ENCODE results near the gene DEDD2. TPM values are rescaled to one million over a fixed set of nuclear protein-coding genes. Genes with fewer than 3 reads are reported as not detected.
A peak's percentile ranks its signal among the peaks of the same experiment; 100 is the strongest.

Gene DEDD2
- total RNA-seq, 4 donors from 2014 or later, result 23.2 to 30.2 (median 27.8) TPM

GRCh38 chr19:42246922-42247639 is 29.6 kb upstream of the DEDD2 start:
- TF ChIP-seq POLR2A (IDR thresholded peaks at IDR 0.05), result no peak
- TF ChIP-seq CTCF (IDR thresholded peaks at IDR 0.05), result no peak
- WGBS, 2 donors, result 55 to 68% methylated on average over 6 to 7 of the region's 7 CpGs
- intact Hi-C loops (cut with DNase I), result loop anchor here (10.0 kb wide), 1 partner anchor 48 kb away; no protein-coding TSS in a partner anchor

GRCh38 chr19:42246143-42246921 is 28.9 kb upstream of the DEDD2 start:
- intact Hi-C loops (cut with DNase I), result loop anchor here (10.0 kb wide), 1 partner anchor 48 kb away; no protein-coding TSS in a partner anchor
- Histone ChIP-seq H3K4me3 (no peak overlapping the region), H3K36me3 (peaks cover 4 to 22% (median 6%) of the 10 kb centered on the region in 3 donors), H3K27me3 (no peaks in the 10 kb centered on the region), H3K9me3 (no peaks in the 10 kb centered on the region), H3K4me1 (peaks cover 25 to 87% (median 30%) of the 10 kb centered on the region in 3 donors), H3K27ac (peak overlapping the region in 3 of 4 donors; percentile 46 to 98 (median 62))
- no peak for DNase-seq
- WGBS, 2 donors, result 0 to 25% methylated on average over 5 to 9 of the region's 10 CpGs
- TF ChIP-seq CTCF (IDR thresholded peaks at IDR 0.05), result peak; percentile 24 to 67 (median 53)
- TF ChIP-seq POLR2A (IDR thresholded peaks at IDR 0.05), result no peak

More at GRCh38 chr19:42246922-42247639, 29.6 kb upstream of the DEDD2 start:
- Histone ChIP-seq H3K36me3 (peaks cover 4 to 22% (median 6%) of the 10 kb centered on the region in 3 donors), H3K9me3 (no peaks in the 10 kb centered on the region), H3K27me3 (no peaks in the 10 kb centered on the region), H3K4me3 (no peak overlapping the region), H3K27ac (peak overlapping the region in 3 of 4 donors; percentile 46 to 98 (median 62)), H3K4me1 (peaks cover 27 to 87% (median 33%) of the 10 kb centered on the region in 3 donors)
- DNase-seq, result no peak

GRCh38 chr19:42245231-42245630 is 27.8 kb upstream of the DEDD2 start:
- no peaks in the 10 kb centered on the region for H3K27me3 ChIP-seq
- no peak for DNase-seq
- H3K27ac ChIP-seq, result peak overlapping the region; percentile 89 to 98 (median 96)
- WGBS, 2 donors, result 70 to 73% methylated on average over 10 of the region's 10 CpGs
- H3K4me3 ChIP-seq, result peak overlapping the region in 2 of 4 donors; percentile 80 to 98
- peaks cover 20 to 87% (median 29%) of the 10 kb centered on the region in 3 donors for H3K4me1 ChIP-seq
- TF ChIP-seq CTCF (IDR thresholded peaks at IDR 0.05) (no peak), POLR2A (IDR thresholded peaks at IDR 0.05) (no peak)
- intact Hi-C loops (cut with DNase I), result loop anchor here (10.0 kb wide), 1 partner anchor 50 kb away; no protein-coding TSS in a partner anchor
- H3K9me3 ChIP-seq, result no peaks in the 10 kb centered on the region
- peaks cover 4 to 22% (median 6%) of the 10 kb centered on the region in 3 donors for H3K36me3 ChIP-seq

- peak; percentile 66 for DNase-seq
- intact Hi-C loops (cut with DNase I), result loop anchor here (10.0 kb wide), 1 partner anchor 50 kb away; no protein-coding TSS in a partner anchor
- Histone ChIP-seq H3K36me3 (peaks cover 2 to 22% (median 5%) of the 10 kb centered on the region in 3 donors), H3K27me3 (no peaks in the 10 kb centered on the region), H3K4me3 (peak overlapping the region; percentile 80 to 98 (median 90)), H3K27ac (peak overlapping the region; percentile 89 to 98 (median 96)), H3K4me1 (peaks cover 20 to 87% (median 28%) of the 10 kb centered on the region in 3 donors), H3K9me3 (no peaks in the 10 kb centered on the region)
- TF ChIP-seq POLR2A (IDR thresholded peaks at IDR 0.05), result peak in 3 of 4 donors; percentile 14 to 74 (median 49)
- peak; percentile 59 to 84 (median 68) for TF ChIP-seq CTCF (IDR thresholded peaks at IDR 0.05)
- 2 to 3% methylated on average over 26 to 27 of the region's 45 CpGs for WGBS, 2 donors
These were observed 27.1 kb upstream of the DEDD2 start for GRCh38 chr19:42244347-42245220.

Data from esophagus squamous epithelium (tissue), 5 donors.